ENCODE data around the gene TRIP12. TPM values are rescaled to one million over a fixed set of nuclear protein-coding genes. Genes with fewer than 3 reads are reported as not detected.

Gene TRIP12
- polyA plus RNA-seq, 1 of the 3 experiments (the other 2 are of a cell fraction) = 30.3 TPM

- TF ChIP-seq YY1 (IDR thresholded peaks at IDR 0.05; ENCODE audit: low read depth) (no peak), FOXM1 (IDR thresholded peaks at IDR 0.05; ENCODE audit: low read depth) (no peak), GABPA (IDR thresholded peaks at IDR 0.05; ENCODE audit: low read depth) (no peak)
These were observed 119.0 kb downstream of the TRIP12 start (continued) for GRCh38 chr2:229802785-229803184.

GRCh38 chr2:229800997-229801754 is 120.6 kb downstream of the TRIP12 start:
- H3K9ac ChIP-seq = no peak overlapping the region
- ChIA-PET CTCF (interaction anchor here (0.5 to 6.2 kb wide), 41 partner anchors 13 to 1216 kb away, joined by 3 to 81 read pairs (median 4); partner anchors contain the start of genes FBXO36, SLC16A14 and TRIP12), POLR2A (interaction anchor here (1.3 to 1.4 kb wide), 2 partner anchors 9 to 120 kb away, joined by 3 to 4 read pairs; partner anchors contain the start of gene TRIP12)
- H3K4me2 ChIP-seq = no peak overlapping the region
- peaks cover 59 to 83% of the 10 kb centered on the region in 2 experiments for H3K36me3 ChIP-seq (replicated peaks in 1 of 2; ENCODE audit: control insufficient read depth in 1 of 2, insufficient read depth in 2 of 2, low read length in 1 of 2)
- H3K27ac ChIP-seq (ENCODE audit: low read depth in 2 of 2, low read length in 1 of 2) = peak overlapping the region in 1 of 2 experiments; percentile 40; a peak in 3 of 4 replicates
- H3K27me3 ChIP-seq (ENCODE audit: insufficient read depth) = no peaks in the 10 kb centered on the region
- no peak overlapping the region for H2AFZ ChIP-seq (ENCODE audit: low read depth)
- H3K4me1 ChIP-seq (ENCODE audit: control insufficient read depth in 1 of 2, insufficient read depth in 2 of 2, low read depth in 1 of 2, low read length in 1 of 2) = peaks cover 0 to 4% of the 10 kb centered on the region in 2 experiments; a peak in 1 of 4 replicates
- DNase-seq = peak; percentile 61
- TF ChIP-seq TAF1 (IDR thresholded peaks at IDR 0.05; ENCODE audit: borderline replicate concordance, low read depth, low read length) (no peak), SIN3A (IDR thresholded peaks at IDR 0.05; ENCODE audit: borderline replicate concordance, low read depth, low read length) (no peak), RAD21 (IDR thresholded peaks at IDR 0.05; ENCODE audit: low read length) (peak; percentile 70), NFIC (IDR thresholded peaks at IDR 0.05; ENCODE audit: borderline replicate concordance) (no peak), CTCF (IDR thresholded peaks at IDR 0.05) (peak; percentile 87), SMC3 (IDR thresholded peaks at IDR 0.05; ENCODE audit: low read depth, low read length) (peak; percentile 56)
- H3K4me3 ChIP-seq (ENCODE audit: low read depth in 2 of 2, low read length in 1 of 2) = no peak overlapping the region; a peak in 1 of 4 replicates
- peaks cover 21% of the 10 kb centered on the region for H3K79me2 ChIP-seq (ENCODE audit: insufficient read depth)
- no peaks in the 10 kb centered on the region for H3K9me3 ChIP-seq
- H3K9me2 ChIP-seq = no peaks in the 10 kb centered on the region
- peaks cover 15% of the 10 kb centered on the region for H3F3A ChIP-seq (replicated peaks; ENCODE audit: insufficient read depth)
- 0 out of 2 replicates have a peak, but pooled peaks cover 10% of the 10 kb centered on the region for H4K20me1 ChIP-seq (ENCODE audit: insufficient read depth)

- 96% methylated on average over 5 of the region's 5 CpGs for WGBS (ENCODE audit: low lambda C conversion rate)
- CTCF ChIA-PET = interaction anchor here (0.6 to 6.2 kb wide), 8 partner anchors 16 to 361 kb away, joined by 3 to 81 read pairs (median 4); partner anchors contain the start of gene TRIP12
- DNase-seq = no peak
- Histone ChIP-seq H4K20me1 (ENCODE audit: insufficient read depth) (0 out of 2 replicates have a peak, but pooled peaks cover 10% of the 10 kb centered on the region), H3K79me2 (ENCODE audit: insufficient read depth) (peaks cover 20% of the 10 kb centered on the region), H3K9me2 (no peaks in the 10 kb centered on the region), H3K4me1 (ENCODE audit: control insufficient read depth in 1 of 2, insufficient read depth in 2 of 2, low read depth in 1 of 2, low read length in 1 of 2) (peaks cover 0 to 4% of the 10 kb centered on the region in 2 experiments; a peak in 1 of 4 replicates), H2AFZ (ENCODE audit: low read depth) (no peak overlapping the region), H3K27ac (ENCODE audit: low read depth in 2 of 2, low read length in 1 of 2) (no peak overlapping the region), H3K36me3 (replicated peaks in 1 of 2; ENCODE audit: control insufficient read depth in 1 of 2, insufficient read depth in 2 of 2, low read length in 1 of 2) (peaks cover 62 to 83% of the 10 kb centered on the region in 2 experiments), H3K9me3 (no peaks in the 10 kb centered on the region), H3F3A (replicated peaks; ENCODE audit: insufficient read depth) (peaks cover 7% of the 10 kb centered on the region), H3K4me3 (ENCODE audit: low read depth in 2 of 2, low read length in 1 of 2) (no peak overlapping the region), H3K4me2 (no peak overlapping the region), H3K27me3 (ENCODE audit: insufficient read depth) (no peaks in the 10 kb centered on the region), H3K9ac (no peak overlapping the region)
- POLR2A ChIA-PET = no interaction called here
- TF ChIP-seq GABPA (IDR thresholded peaks at IDR 0.05; ENCODE audit: low read depth) (no peak), GATA2 (CRISPR knock-in tag; IDR thresholded peaks at IDR 0.05) (no peak), EP300 (IDR thresholded peaks at IDR 0.05; ENCODE audit: borderline replicate concordance in 1 of 2, low read depth in 1 of 2, low read length in 1 of 2) (no peak), YY1 (IDR thresholded peaks at IDR 0.05; ENCODE audit: low read depth) (no peak)
These were observed 123.2 kb downstream of the TRIP12 start for GRCh38 chr2:229798446-229799155.

Data from SK-N-SH (cell line).